HL-60/S4 treated with retinoic acid at 250 ng/mL for 4 days and 3 days (cell line): Measurements from ENCODE around the gene PALM2AKAP2.

Source experiments
- in situ Hi-C: fragments of 300-500 bp; cut with MboI; formaldehyde crosslinking; loops from 2 replicates; pipeline ENCODE4 v1.7.0; 2022; ENCODE audit warnings: low sequenced_read_pairs

PALM2AKAP2 gene

DNA sequence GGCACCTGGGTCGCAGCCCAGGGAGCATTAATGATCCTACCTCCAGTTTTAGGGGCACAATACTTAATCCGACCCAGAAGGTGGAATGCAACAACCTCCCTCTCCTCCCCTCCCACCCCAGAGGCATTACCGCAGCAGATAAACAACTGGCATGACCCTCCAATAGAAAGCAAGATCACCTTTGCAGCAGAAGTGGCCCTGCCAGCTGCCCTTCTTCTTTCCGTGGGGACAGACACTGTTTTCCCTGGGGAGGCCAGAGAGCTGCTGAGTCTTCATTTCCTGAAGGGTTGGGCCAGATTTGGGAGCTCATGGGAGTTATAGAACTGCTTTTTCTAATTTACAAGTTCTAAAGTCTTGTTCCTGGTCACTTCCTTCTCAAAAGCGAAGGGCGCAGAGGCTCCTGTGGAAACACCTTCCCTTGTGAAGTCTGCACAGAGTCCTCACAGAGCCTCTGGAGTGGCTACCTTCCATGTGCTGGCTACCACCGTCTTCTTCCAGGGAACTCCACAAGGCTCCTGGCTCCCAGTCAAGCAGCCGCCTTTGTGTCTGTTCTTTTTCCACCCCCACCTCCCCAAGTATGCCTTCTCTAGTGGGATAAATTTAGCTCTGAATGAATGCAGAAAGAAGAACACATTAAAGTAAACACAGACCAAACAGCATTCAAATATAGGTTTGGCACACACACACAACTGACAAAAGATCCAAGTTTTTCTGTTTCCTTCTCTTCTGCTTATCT lies 8.0 kb upstream of the PALM2AKAP2 start:
- in situ Hi-C loops: no loop called here

DNA sequence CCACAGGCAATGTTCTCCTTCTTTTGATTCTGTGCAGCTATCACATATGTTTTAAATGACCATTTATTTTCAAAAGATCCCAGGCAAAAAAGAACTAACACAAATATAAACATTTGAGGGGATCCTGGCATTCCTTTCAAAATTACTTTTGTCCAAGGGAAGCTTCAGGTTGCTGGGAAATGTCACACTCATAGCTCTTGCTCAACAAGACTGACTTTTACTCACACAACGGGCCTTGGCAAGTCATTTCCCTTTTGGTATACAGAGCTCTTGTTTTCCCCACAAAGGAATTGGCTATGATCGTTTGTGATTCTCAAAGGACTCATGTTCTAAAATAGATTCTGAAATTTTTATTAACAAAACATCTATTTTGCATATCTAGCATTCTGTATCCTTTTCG lies 4.5 kb upstream of the PALM2AKAP2 start:
- in situ Hi-C loops: no loop called here

DNA sequence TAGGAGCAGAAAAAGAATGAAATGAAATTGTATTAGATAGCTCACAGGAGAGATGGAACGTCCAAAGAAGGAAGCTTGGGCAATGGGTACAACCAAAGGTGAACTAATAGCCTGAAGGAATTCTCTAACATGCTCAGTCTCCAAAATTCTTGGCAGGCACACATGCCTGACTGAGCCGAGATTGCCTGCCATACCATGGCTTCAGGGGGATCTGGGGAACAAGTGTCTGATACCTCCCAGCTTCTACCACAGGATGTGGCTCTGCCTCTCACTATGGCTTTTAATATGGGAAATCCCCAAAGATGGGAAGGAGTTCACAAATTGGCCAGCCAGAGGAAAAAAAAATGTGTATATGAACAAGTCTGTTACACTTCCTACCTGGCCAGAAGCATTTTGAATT lies 3.6 kb upstream of the PALM2AKAP2 start:
- in situ Hi-C loops: no loop called here

DNA sequence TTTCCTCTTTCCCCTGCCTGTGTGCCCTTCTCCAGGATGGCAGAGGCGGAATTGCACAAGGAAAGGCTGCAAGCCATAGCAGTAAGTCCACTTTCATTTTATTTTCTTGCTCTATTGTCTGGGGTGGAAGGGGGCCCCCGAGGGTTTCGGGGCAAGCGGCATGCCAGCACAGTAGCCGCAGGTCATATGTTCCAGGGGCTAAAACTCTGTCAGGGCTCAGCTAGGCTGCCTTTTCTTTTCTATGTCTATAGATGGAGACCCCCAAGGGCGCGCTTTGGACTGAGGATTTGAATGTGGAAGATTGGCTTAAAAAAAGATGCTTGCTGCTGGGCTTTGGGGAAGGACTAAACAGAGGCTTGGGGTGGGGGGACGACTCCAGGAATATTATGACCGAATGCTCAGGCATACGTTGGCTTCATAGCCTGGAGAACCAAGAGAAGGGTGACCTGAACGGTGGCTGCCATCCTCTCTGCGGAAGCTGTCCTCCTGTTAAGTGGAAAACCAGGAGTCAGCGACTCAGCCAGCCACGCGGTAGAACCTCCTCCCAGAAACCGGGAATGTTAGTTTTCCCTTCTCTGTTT lies 545 bp downstream of the PALM2AKAP2 start:
- in situ Hi-C loops: no loop called here

DNA sequence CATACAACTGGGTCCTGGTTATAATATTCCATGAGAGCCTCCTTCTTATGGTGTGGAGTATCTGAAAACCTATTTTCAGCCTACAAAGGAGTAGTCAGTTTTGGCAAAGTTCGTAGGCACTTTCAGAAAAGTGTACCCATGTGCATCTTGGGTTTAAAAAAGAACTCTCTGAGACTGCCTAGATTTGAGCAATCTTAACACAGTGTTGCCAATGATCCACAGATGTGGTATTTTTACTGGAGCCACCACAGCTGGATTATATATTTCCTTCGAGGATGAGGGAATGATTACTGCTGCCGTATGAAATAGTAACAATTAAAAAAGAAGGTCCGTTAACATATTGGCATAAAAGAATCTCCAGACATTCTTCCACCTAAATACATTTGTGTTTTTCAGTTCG lies 1.1 kb downstream of the PALM2AKAP2 start:
- in situ Hi-C loops: no loop called here

DNA sequence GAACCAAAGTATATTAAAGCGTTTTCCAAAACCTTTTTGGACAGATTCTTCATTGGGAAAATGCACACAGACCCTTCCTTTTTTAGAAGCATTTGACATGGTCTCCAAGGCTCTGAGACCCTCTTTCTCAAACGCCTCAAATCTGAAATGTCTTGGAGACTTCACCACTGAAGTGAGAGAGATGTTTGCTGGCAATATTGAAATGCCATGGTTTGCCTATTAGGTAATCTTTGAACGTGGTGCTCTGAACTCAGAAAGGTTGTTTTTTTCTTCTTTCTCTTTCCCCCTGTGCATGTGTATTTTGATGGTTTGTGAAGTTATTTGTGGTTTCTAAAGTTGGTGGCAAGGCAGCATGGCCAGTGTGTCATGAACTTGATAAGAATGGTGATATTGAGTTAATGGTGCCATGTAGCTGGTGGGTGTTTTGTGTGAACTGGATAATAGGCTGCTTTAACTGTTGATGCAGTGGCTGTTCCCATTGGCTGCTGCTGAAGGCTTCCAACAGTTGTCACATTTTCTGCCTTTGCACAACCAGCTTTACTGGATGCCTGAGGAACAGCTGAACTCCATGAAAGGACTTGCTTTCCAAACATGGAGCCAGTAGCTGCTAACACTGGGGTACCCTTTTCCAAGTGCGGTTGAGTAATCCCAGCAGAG lies 1.7 kb downstream of the PALM2AKAP2 start:
- in situ Hi-C loops: no loop called here

DNA sequence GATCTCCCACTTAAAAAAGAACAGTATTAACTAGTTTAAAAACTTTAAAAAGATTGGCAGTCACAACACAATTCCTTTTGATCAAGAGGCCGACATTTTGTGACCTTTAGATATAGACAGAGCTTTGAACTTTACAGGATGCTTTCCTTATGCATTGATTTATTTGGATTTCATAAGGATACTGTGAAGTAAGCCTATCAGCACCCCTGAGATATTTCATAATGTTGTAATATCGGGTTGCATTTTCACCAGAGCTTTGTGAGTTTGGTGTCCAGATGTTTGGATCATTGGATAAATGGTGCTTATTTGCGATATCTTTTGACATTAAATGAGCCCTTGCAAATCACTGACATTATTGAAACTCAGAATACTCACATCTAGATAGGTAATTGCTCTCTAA lies 7.7 kb downstream of the PALM2AKAP2 start:
- in situ Hi-C loops: no loop called here

DNA sequence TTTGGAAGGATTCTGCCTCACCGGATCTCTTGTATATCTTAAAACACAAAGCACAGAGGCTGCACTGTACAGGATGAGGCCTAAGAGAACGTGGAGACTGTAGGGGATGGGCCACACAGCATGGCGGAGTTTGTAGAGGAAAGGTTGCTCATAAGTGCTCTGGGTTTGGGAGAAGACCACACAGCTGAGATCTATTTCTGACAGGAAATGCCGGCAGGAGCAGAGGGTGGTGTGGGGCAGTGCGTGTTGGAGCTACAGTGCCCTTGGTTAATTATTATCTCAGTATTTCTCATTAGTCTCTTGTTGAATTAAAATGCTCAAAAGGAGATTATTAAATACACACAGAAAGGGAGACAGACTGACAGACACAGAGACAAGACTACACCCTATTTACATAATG lies 9.6 kb downstream of the PALM2AKAP2 start:
- in situ Hi-C loops: no loop called here

DNA sequence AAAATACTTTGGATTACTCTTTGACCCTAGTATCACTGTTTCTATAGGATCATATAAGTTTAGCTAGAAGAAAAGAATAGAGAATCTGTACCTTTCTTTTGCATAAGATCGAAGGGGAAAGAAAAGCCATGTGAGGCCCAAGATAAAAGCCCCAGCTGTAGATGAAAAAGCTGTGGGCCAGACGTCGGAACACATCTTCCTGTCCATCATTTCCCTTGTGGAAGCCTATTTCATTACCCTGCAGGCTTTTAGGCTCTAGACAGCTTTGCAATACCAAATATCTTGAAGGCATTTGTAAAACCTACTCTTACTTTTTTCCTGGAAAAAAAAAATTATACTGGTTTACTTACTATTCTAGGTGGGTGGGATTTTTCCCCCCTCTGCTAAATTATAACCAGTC lies 10.0 kb downstream of the PALM2AKAP2 start:
- in situ Hi-C loops: no loop called here

DNA sequence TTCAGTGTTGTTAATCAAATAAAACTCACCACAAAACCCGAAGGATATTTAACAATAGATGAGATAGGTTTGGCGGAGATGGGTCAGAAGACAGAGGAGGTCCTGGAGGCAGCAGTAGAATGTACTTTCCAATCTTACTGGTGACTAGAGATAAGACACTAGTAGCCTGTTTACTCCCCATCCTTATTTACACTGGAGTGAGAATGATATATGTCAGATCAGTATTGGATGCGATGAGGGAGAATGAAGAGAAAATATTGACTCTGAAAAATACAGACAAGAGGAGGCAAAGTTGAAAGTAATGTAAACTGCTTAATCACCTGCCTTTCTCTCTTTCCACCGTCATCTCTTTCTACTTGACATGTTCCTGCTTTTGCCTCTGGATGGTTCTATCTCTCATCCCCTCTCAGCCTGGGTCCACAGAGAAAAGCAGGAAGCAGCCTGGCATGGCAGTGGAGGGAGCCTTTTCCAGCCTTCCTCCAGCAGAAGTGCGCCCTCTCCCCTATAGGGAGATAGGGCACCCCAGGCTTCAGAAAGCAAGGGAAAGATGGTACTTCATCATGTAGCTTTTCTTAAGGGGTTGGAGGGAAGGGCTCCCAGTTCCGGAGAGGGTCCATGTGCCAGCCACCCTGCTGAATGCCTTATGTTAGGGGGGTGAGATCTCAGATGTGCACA lies 11.1 kb downstream of the PALM2AKAP2 start:
- in situ Hi-C loops: no loop called here

DNA sequence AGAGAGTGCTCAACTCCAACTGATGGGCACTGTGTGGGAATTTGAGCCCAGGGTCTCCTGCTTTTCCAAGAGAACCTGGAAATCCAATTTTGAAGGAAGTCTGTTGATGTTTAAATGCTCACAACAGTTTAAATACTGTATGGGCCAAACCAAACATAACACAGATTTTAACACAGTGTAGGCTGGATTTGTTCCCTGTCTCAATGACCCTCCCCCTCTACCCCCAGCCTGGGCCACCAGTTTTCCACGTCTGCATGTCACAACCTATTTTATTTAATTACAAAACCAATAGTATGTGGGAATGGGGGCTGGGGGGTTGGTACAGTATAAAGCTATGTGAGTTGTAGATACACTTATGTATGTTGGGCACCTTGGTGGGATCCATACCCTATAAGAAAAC lies 11.7 kb downstream of the PALM2AKAP2 start:
- in situ Hi-C loops: no loop called here

DNA sequence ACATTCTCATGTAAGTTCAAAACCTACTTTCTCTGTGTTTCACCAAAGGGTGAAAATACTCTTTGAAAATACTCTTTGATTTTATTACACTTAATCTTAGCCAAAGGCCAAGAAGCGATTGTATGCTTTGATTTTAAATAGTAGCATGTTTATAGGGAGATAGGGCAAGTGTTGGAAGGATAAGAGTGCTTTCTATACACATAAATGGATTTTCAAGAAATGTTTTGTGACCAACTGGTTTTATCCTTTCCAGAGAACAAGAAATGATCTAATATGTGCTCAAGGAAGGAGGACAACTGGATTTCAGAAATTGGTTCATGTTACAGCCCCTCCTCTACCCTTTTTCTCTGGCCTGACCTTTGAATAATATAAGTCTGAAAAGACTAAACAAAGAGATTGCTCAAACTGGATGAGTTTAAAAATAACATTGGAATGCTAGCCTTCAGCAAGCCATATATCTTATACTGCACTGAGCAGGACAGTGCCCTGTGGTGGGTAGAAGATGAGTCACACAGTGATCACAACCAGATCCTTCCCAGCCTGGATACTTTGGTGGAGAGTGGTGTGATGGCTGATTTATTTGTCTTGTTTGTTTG lies 13.1 kb downstream of the PALM2AKAP2 start:
- in situ Hi-C loops: no loop called here

DNA sequence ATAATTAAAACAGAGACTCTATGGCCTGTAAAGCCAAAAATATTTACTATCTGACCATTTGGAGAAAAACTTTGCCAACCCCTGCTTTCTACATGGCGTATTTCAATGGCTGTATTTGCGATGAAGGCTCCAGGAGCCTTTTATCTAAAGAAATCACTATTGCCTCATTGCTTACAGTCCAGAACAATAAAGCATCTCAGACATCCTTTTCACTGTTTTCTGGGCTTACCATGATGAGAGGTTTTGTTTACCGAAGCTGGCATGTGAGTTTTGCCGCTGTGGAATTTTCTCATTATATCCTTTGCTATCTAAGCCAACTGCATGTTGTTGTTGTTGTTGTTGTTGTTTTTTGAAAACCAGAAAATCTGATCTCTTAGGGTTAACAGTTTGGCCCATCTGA lies 13.9 kb downstream of the PALM2AKAP2 start:
- in situ Hi-C loops: no loop called here

DNA sequence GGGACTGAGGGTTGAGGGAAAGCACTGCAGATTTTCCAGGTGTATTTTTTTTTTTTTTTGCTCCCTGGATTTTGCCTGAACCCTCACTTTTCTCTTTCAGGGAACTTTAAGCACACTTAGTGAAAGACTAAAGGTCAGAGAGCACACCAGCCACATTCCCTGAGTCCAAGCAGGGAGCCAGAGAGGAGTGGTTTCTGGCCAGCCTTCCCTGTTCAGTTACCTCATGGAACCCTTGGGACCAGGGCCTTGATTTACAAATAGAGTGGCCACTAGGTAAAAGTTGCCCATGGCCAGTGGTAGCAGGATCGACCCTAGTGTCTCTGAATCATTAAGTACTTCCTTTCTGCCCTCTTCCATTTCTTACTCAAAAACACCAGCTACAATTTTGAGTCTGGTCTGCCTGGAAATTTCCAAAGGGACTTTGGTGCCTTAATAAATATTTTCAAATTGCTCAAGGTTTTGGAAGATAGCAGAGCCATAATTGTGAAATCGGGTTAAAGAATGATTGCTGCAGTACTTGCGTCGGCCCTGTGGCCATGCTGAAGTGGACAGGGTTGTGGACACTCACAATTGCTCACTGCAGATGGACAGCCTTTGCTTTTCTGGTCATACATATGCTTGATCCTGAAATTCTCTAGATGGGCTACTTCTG lies 14.5 kb downstream of the PALM2AKAP2 start:
- in situ Hi-C loops: no loop called here

DNA sequence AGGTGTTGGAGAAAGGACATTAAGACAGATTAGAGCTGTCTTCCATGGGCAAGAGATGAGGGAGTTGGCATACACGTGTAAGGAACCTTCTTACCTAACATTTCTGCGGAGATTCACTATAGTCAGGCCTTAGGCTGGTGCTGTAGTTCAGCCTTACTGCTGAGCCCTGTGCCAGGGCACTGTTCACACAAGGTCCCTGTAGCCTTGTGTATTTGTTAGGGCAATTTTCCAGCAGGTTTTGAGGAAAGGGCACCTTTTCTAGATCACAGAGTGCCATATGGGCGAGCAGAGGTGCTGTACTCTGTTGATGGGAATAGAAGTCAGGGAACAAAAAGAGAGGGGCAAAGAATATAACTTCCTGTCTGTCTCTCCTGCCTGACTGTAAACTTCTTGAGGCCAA lies 15.6 kb downstream of the PALM2AKAP2 start:
- in situ Hi-C loops: no loop called here

DNA sequence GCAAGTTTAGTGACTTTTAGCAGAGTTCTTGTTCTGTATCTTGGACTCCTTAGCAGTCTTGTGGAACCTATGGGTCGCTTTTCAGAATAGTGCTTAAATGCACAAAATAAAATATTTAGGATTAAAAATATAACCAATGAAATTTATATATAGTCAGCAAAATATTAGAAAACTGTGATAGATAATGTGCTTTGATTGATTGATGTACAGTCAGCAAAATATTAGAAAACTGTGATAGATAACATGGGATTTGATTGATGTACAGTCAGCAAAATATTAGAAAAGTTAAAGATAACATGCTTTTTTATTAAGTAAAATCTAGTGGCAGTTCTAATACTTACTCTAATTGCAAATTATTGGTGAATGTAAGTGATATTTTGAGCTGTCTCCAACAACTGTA lies 16.1 kb downstream of the PALM2AKAP2 start:
- in situ Hi-C loops: no loop called here

DNA sequence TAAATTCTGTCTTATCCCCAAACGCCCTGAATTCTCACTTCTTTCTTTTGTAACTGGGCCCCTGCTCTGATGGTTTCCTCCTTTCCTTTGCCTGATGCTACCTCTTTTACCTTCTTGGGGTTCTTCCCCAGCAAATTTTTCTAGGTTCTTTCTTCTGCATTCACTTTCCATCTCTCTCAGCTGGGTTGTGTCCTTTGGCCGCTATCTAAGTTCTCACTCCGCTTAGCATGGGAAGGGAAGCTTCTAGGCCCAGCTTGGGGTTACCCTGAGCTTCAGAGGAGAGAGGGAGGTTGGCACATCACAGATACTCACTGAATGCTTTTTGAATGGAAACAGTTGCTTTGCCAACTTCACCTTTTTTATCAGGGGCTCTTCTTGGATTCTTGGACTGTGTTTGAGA lies 17.0 kb downstream of the PALM2AKAP2 start:
- in situ Hi-C loops: no loop called here

DNA sequence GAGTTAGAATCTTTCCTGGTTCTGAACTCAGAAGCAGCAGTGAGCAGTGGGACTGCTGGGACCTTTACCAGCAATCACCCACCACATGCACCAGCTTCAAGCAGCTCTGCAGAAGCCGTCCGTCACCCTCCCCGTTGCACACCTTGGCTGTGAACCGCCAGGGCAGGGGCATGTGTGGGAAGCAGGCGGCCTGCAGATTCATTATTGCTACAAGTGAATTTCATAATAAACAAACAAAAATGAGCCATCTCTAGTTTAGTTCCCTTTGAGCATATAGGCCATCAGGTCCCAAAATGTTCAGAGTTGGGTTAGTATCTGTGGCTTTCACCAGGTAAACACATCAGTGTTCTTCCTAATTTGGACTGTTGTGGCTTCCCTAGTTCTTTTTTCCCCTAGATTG lies 17.5 kb downstream of the PALM2AKAP2 start:
- in situ Hi-C loops: no loop called here

DNA sequence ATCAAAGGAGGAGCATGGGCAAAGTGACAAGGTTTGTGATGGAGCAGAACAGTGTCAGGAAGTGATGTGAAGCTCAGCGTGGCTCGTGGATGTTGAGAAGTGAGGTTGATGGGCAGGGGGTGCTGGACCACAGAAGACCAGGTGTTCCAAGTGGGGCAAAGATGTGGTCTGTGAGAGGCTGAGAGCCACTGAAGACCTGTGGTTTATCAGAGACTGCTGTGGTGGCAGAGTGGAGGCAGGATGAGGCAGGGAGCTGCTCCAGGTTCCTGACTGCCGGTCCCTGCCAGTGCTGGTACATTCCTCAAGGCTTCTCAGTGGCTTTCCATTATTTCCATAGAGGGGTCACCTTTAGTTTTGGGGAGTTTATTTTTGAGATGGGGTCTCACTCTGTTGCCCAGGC lies 19.1 kb downstream of the PALM2AKAP2 start:
- in situ Hi-C loops: no loop called here

DNA sequence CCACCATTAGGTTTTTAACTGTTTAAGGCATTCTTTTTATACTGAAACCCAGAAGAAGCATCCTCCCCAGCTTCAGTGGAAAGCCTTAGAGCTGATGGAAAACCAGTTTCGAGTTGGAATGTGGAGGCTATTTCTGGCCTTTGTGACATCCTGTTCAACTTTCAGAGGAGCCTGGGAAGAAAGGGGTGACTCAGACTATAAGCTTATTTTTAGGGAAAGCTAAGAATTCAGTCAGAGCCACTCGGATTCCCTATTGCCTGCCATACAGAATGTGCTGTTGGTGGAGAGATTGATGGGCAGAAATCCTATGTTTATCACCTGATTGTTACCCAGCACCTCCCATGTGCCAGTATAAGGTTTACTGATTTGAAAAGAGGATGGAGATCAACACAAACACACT lies 19.8 kb downstream of the PALM2AKAP2 start:
- in situ Hi-C loops: no loop called here

DNA sequence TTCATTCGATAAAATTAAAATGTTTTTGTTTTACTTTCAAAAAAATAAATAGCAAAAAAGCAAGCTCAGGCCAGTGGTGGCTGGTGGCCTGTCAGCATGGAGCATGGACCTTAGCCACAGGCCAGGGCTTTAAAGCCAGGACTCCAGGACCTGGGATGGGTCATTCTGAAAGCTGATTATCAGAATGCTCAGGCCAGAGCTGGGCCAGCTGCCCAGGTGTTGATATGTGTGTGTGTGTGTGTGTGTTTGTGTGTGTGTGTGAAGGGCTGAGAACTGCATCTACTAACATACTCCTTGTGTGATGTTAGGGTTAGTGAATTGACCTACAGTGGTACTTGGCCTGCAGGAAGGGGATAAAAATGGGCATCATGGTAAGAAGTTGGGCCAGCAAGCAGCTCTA lies 21.5 kb downstream of the PALM2AKAP2 start:
- in situ Hi-C loops: no loop called here
